Esophagus muscularis mucosa (tissue), 3 donors: ENCODE results near the gene TMEM207.

Experiments
- CTCF ChIP-seq, 3 experiments: fragments of 200-600 bp in 2 of 3; fragments of 450-650 bp in 1 of 3; sonication (generic) in 2 of 3; IDR thresholded peaks; one replicate each; pipeline ENCODE4 v1.5.1; 2017 to 2019; ENCODE audit warnings: antibody characterized with exemption in 3 of 3, mild to moderate bottlenecking in 2 of 3, moderate library complexity in 1 of 3
- POLR2A ChIP-seq: fragments of 450-650 bp; IDR thresholded peaks from one replicate; pipeline ENCODE4 v1.6.1; 2017; ENCODE audit warnings: antibody characterized with exemption, moderate library complexity, mild to moderate bottlenecking, low read depth

GRCh38 chr3:190433626-190434025, 16.1 kb downstream of the TMEM207 start:
- TF ChIP-seq CTCF (IDR thresholded peaks at IDR 0.05) (no peak), POLR2A (no peak)
